Measurements from ENCODE around the gene RIMBP2. TPM values are rescaled to one million over a fixed set of nuclear protein-coding genes. Genes with fewer than 3 reads are reported as not detected.

RIMBP2 gene
- total and polyA plus RNA-seq, 9 of the 15 experiments (the other 6 are each of a cell fraction or from before 2014, with no cell fraction given), result not detected

DNA sequence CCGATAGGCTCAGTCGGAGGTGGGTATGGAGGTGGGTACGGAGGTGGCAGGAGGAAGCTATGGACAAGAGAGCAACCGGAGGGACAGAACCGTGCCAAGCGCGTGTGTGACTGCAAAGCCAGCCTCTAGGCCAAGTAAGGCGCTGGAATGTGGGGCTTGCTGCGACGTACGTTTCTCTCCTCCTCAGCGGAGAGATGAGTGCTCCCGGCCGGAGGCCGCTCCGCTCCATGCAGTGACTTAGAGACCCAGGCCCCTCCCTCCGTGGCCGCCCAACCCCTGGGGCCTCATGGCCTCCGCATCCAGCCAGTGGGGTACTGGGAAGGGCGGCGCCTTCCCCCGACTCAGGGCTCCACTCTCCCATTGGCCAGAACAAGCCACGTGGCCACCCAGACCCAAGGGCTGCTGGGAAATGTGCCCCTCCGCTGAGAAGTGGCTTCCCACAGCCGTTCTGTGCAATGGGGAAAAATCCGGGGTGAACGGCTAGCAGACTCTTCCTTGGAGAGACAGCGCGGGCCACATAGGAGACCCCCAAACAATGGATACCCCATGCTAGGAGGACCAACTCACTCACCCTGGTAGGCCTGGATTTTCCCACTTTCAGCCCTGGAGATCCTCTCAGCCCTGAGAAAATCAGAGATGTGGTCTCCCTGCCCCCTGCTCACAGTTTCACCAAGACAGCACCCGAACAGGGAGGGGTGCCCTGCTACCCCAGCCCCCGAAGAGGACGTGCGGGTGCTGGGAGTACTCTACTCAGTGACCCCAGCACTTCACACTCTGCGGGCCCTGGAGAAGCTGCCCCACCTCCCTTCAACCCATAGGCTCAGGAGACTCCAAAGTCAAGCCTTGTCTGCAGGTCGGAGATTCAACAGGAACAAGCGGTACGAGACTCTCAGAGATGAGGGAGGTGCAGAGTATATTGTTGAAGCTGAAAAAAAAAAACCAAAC lies 66.7 kb downstream of the RIMBP2 start:
- Histone ChIP-seq H3K9ac (ENCODE audit: insufficient read depth in 1 of 2, low read depth in 2 of 2, low read length in 2 of 2) (no peak overlapping the region), H4K20me1 (replicated peaks; ENCODE audit: control insufficient read depth, insufficient read depth, low read length) (no peaks in the 10 kb centered on the region), H3K4me2 (ENCODE audit: insufficient read depth, low read length) (peak overlapping the region; percentile 32; the same call in 1 of the 2 replicates), H3K9me3 (replicated peaks; ENCODE audit: control insufficient read depth, insufficient read depth, low read depth, low read length) (no peaks in the 10 kb centered on the region), H3K4me3 (no peak overlapping the region), H3K27ac (ENCODE audit: extremely low read depth, low read depth, low read length) (no peak overlapping the region), H3K4me1 (replicated peaks in 1 of 2; ENCODE audit: control insufficient read depth in 2 of 2, insufficient read depth in 2 of 2, low read length in 2 of 2) (peaks cover 0 to 5% of the 10 kb centered on the region in 2 experiments; a peak in 2 of 5 replicates), H3K9me1 (ENCODE audit: control insufficient read depth, insufficient read depth, low read length) (no peaks in the 10 kb centered on the region), H3K36me3 (ENCODE audit: control insufficient read depth, insufficient read depth, low read length) (no peaks in the 10 kb centered on the region), H3K79me2 (ENCODE audit: control insufficient read depth, insufficient read depth, low read length) (no peaks in the 10 kb centered on the region), H2AFZ (ENCODE audit: low read depth, low read length) (no peak overlapping the region), H3K27me3 (ENCODE audit: control insufficient read depth in 2 of 2, insufficient read depth in 2 of 2, low read length in 2 of 2) (peaks cover 19 to 52% of the 10 kb centered on the region in 2 experiments; a peak in 4 of 5 replicates)
- ChIA-PET CTCF (ENCODE audit: low intra/inter-chr PET ratio) (no interaction called here), POLR2A (no interaction called here)
- 11% methylated on average over 30 of the region's 37 CpGs for WGBS (ENCODE audit: insufficient coverage, low coverage, missing lambda C conversion rate)
- intact Hi-C loops (cut with micrococcal nuclease), result no loop called here
- no peak for FAIRE-seq
- peak; percentile 88 for ATAC-seq
- in situ Hi-C loops (cut with MboI), result no loop called here
- BruUV-seq (replicated peaks), result no TSS peak
- DNase-seq (ENCODE audit: extremely low read depth in 1 of 4, low spot score in 3 of 4), result peak; percentile 6 to 60 (median 54)
- TF ChIP-seq GATAD2A (IDR thresholded peaks at IDR 0.05), result no peak
- no peak for TF ChIP-seq ZNF431 (CRISPR knock-in tag; IDR thresholded peaks at IDR 0.05)
- TF ChIP-seq, protein P1, sequence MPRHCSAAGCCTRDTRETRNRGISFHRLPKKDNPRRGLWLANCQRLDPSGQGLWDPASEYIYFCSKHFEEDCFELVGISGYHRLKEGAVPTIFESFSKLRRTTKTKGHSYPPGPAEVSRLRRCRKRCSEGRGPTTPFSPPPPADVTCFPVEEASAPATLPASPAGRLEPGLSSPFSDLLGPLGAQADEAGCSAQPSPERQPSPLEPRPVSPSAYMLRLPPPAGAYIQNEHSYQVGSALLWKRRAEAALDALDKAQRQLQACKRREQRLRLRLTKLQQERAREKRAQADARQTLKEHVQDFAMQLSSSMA (CRISPR knock-in tag; IDR thresholded peaks at IDR 0.05), result no peak
- no peak for TF ChIP-seq ZNF518B (CRISPR knock-in tag; IDR thresholded peaks at IDR 0.05)
- TF ChIP-seq ZNF3 (CRISPR knock-in tag; IDR thresholded peaks at IDR 0.05), result no peak
- no peak for TF ChIP-seq BRF2 (IDR thresholded peaks at IDR 0.05; ENCODE audit: borderline replicate concordance, insufficient read depth, insufficient read length)
- TF ChIP-seq TCF3 (CRISPR knock-in tag; IDR thresholded peaks at IDR 0.05), result no peak
- TF ChIP-seq MAX (CRISPR knock-in tag; IDR thresholded peaks at IDR 0.05), result no peak
- TF ChIP-seq ID3 (CRISPR knock-in tag; IDR thresholded peaks at IDR 0.05), result no peak
- TF ChIP-seq ID3 (tag; IDR thresholded peaks at IDR 0.05), result no peak
- TF ChIP-seq ARNT (IDR thresholded peaks at IDR 0.05), result no peak
- no peak for TF ChIP-seq ZNF347 (CRISPR knock-in tag; IDR thresholded peaks at IDR 0.05; ENCODE audit: low read depth)
- TF ChIP-seq ATF1 (CRISPR knock-in tag; IDR thresholded peaks at IDR 0.05), result no peak
- no peak for TF ChIP-seq ATF1 (tag; IDR thresholded peaks at IDR 0.05)
- no peak for TF ChIP-seq FOXO4 (CRISPR knock-in tag; IDR thresholded peaks at IDR 0.05)

Measured in K562 (cell line).